ENCODE results near the gene PEX3.

DNA sequence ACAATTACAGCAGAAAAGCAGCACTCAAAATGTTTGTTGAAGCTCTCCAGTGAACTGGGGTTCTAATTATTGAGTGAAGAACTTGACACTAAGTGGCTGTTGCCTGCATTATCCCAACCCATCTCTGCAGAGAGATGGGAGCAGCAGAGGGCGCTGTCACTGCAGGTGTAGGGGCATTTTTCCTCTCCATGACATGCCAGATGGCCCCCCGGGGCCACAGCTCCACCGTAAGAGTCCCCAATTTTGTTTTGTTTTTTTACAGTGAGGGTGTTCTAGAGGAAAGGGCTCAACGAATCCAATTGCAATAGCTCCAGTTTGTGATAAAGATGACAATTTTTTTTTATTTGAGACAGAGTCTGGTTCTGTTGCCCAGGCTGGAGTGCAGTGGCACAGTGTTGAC is 62.8 kb downstream of the PEX3 start:
- TF ChIP-seq, protein P1, sequence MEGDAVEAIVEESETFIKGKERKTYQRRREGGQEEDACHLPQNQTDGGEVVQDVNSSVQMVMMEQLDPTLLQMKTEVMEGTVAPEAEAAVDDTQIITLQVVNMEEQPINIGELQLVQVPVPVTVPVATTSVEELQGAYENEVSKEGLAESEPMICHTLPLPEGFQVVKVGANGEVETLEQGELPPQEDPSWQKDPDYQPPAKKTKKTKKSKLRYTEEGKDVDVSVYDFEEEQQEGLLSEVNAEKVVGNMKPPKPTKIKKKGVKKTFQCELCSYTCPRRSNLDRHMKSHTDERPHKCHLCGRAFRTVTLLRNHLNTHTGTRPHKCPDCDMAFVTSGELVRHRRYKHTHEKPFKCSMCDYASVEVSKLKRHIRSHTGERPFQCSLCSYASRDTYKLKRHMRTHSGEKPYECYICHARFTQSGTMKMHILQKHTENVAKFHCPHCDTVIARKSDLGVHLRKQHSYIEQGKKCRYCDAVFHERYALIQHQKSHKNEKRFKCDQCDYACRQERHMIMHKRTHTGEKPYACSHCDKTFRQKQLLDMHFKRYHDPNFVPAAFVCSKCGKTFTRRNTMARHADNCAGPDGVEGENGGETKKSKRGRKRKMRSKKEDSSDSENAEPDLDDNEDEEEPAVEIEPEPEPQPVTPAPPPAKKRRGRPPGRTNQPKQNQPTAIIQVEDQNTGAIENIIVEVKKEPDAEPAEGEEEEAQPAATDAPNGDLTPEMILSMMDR (IDR thresholded peaks at IDR 0.05 in 2 of 3, conservative IDR thresholded peaks at IDR 0.05 in 1 of 3; ENCODE audit: borderline replicate concordance in 1 of 3, insufficient read depth in 1 of 3, low read depth in 2 of 3, low read length in 2 of 3), result peak; percentile 41 to 86 (median 81); a peak in 5 of 6 replicates
- TF ChIP-seq, protein P2, sequence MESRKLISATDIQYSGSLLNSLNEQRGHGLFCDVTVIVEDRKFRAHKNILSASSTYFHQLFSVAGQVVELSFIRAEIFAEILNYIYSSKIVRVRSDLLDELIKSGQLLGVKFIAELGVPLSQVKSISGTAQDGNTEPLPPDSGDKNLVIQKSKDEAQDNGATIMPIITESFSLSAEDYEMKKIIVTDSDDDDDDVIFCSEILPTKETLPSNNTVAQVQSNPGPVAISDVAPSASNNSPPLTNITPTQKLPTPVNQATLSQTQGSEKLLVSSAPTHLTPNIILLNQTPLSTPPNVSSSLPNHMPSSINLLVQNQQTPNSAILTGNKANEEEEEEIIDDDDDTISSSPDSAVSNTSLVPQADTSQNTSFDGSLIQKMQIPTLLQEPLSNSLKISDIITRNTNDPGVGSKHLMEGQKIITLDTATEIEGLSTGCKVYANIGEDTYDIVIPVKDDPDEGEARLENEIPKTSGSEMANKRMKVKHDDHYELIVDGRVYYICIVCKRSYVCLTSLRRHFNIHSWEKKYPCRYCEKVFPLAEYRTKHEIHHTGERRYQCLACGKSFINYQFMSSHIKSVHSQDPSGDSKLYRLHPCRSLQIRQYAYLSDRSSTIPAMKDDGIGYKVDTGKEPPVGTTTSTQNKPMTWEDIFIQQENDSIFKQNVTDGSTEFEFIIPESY (IDR thresholded peaks at IDR 0.05; ENCODE audit: extremely low read depth, insufficient replicate concordance, low read length), result no peak
- TF ChIP-seq FOSL1 (IDR thresholded peaks at IDR 0.05; ENCODE audit: low read depth), result no peak
- TF ChIP-seq ZFX (IDR thresholded peaks at IDR 0.05), result no peak
- TF ChIP-seq POLR2A (IDR thresholded peaks at IDR 0.05; ENCODE audit: borderline replicate concordance, extremely low read depth, insufficient read depth, insufficient read length), result no peak
- no peak for TF ChIP-seq EZH2phosphoT487 (IDR thresholded peaks at IDR 0.05; ENCODE audit: borderline replicate concordance)
- no peak for TF ChIP-seq MAX (IDR thresholded peaks at IDR 0.05)

Data from HCT116 (cell line).